GM18502 (cell line): ENCODE measurements around the gene WDR33.

ENCODE experiments used
- ATAC-seq: cut with Tn5 transposase; IDR thresholded peaks from one replicate; pipeline ENCODE4 v1.9.1; 2021; ENCODE audit warnings: mild to moderate bottlenecking; ENCODE audit not compliant: unreplicated experiment, poor library complexity

WDR33 gene

DNA sequence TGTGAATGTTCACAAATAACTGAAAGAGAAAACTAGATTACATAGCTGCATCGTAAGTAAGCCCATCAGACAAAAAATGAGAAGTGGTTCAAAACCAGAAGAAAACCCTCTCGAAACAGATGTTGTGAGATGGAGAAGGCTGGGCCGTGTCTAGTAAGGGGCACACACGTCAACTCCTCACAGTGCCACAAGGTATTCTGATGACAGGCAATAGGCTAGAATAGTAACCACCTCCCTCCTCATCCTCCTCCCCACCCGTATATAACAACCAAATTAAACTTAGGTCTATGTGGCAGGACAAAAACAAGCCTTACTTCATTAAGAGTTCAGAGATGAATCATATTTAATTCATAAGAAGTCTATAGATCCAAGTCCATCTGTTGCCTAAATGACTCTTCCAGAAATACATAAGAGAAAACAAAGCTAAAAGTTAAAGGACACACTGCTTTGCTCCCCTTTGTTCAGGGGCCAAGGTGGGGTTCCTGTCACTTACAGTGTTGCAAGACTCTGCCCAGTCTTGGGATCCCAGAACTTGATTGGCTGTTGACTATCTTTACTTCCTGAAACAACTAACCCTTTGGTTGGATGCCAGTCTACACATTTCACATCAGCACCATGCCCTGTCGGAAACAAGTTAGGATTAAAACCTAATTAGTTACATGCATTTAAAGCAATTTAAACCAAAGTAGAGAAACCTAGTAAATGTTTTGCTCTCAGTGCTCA lies 84.7 kb downstream of the WDR33 start:
- ATAC-seq: no peak

DNA sequence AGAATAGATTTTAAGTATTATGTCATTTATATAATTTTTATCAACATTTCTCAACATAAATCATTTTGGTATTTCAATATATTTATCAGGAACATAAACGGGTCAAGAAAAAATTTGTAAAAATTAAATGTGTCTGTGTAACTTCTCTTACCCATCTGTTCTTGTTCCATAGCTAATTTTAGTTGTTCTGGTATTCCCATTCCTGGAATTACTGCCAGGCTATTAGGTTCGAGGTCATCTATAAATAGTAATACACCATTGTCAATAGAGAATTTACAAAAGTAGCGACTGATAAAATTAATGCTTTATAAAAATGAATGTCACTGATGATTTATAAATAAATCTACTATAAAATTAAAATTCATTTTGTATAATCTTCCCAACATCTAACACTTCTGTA lies 88.2 kb downstream of the WDR33 start:
- no peak for ATAC-seq

DNA sequence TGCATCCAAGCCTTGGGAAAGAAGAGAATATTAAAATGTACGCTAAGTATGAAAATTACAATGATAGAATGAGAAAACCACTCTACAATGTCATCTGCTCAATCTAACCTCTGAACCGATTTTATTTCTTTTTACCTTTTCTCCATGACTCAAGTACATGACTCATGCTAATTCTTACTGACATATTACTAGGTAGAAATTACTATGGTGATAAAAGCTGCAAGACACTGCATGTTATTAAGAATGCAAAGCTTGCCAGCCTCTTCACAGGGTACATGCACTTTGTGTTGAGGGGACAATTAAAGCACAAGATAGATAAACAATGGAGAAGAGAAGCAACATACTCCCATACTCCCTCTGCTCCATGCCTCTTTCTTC lies 89.0 kb downstream of the WDR33 start:
- ATAC-seq: no peak

DNA sequence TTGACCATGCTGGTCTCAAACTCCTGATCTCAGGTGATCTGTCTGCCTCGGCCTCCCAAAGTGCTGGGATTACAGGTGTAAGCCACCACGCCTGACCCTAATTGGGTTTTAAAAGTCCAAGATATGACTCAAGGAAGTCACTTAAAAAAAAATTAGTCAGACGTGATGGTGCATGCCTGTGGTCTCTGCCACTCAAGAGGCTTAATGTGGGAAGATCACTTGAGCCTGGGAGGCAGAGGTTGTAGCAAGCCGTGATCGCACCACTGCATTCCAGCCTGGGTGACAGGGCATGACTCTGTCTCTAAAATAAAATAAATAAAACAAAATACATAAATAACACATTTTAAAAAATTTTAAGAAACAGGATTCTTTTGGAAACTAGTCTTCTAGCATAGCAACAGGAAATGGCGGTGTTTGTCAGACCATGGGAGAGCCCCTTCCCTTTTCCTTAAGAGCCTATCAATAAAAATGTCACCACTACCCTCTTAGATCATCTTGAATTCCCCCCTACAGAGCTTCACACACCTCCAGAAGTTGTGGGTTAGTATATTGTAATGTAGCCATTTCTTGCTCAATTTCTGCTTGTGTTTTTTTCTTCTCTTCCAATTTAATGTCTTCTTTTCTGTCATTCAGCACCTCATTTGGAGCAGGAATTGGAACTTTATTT lies 89.5 kb downstream of the WDR33 start:
- no peak for ATAC-seq

DNA sequence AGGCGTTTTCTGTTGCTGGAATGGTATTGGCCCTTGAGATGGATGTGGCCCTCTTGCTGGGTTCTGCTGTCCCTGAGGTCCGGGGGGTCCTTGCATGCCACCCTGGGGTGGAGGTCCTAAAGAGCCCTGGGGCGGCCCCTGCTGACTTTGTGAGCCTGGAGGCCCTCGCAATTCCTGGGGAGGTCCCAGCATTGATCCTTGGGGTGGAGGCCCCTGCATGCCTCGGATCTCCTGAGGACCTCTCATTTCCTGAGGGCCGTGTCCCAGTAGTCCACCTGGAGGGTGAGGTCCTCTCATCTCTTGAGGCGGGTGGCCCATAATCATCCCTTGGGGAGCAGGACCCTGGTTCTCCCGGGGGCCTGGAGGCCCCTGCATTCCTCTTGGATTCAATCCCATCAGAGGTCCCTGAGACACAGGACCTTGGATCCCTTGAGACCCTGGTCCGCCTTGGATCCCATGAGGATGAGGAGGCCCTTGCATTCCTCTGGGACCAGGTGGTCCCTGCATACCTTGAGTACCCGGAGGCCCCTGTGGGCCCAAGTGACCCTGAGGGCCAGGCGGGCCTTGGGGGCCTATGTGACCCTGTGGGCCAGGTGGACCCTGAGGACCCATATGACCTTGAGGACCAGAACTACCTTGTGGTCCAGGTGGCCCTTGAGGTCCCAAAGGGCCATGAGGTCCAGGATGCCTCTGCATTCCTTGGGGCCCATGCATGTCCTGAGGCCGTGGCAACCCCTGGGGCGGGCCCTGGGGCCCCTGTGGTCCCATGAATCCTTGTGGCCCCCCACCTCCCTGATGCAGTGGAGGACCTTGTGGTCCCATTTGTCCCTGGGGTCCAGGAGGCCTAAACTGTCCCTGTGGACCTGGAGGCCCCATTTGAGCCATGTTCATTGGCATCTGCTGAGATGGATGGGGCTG lies 91.4 kb downstream of the WDR33 start:
- ATAC-seq: no peak

DNA sequence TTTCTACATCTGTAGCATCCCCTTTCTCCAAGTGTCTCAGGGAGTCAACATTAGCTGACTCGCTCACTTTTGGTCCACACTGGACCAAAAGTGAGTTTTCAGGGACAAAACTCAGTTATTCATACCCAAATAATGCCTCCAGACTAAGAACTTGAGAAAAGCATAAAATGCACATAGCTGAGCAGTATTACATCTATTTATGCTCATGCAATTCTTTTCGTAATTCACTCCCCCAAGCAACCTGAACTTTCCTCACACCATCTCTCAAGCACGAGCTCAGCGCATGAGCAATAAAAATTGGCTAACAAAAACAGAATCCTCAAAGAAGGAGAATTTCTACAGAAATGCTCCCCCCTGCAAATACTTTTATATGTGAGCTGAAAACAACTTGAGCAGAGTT lies 92.7 kb downstream of the WDR33 start:
- ATAC-seq: no peak

DNA sequence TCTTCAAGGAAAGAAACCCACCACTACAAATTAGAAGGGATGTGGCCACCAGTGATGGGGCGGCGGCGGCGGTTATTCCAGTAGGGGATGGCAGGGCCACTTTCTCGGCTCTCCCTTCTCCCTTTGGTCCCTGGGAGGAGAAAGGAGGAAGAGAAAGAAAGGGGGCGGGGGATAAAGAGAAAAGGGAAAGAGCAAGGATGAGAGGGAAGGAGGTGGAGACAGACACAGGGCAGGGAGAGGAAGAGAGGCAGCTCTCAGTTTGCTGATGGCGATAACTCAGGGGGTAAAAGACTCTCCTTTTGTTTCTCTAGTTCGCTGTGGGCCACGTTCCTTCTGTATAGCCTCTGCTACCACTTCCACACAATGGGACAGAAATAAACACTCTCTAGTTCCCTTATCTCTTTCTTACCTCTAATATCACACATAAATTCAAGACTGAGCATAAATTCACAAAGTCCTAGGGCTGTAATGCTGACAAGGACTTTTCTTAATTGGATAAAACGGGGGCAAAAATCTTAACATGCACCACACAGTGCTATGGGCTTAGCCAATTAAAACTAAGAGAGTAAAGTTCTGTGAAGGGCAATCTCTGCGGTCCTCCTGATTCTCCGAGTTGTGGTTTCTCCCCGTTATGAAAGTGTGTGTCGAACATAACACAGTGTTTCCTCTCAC lies 95.1 kb downstream of the WDR33 start:
- ATAC-seq: no peak

DNA sequence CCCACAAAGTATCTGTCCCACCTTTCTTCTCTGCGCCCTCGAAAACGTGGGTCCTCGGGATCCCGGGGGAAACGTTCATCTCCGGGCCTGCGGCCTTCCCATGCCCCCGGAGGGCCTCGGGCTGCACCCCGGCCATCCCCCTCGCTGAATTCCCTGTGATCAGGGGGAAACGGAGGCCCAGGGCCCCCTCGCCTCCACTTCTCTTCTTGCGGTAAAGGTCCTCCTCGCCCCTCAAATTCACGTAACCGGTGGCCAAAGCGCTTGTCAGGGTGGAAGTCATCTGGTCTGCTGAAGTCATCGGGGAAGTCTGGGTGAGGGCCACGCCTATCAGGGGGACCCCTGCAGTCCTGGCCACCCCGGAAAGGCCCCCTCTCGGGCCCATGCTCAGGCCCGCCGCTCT lies 97.4 kb downstream of the WDR33 start:
- no peak for ATAC-seq

DNA sequence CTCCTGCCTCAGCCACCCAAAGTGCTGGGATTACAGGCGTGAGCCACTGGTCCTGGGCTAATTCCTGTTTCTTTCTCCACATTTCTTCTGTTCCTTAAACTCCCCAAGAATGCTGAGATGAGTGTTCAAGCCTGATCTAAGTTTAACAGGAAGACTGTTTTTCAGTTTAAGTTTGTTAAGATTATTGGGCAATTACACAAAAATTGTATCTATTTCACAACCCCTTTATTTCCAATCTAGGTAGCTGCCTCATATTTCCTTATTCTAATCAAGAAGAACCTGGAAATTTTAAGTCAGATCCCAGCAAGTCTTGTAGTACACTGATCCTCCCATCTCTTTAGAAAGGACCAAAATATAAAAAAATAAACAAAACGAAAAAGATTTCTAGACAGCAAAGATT lies 98.0 kb downstream of the WDR33 start:
- ATAC-seq: no peak

DNA sequence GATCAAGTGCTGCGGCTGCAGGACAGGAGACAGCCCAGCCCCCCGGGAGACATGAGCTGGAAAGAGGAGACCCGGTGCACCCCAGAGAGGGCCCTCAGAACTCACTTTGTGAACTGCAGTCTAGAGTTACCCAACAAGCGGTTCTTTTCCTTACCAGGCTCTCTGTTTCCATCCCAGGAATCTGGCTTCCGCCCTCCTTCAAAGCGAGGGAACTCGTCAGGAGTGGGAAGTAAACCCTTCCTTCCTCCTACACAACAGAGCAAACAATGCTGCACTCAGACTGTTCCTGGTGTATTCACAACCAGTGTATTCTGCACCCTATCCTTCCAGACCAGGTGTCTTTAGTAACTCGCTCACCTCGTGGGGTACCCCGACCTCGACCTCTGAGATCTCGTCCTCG lies 101.6 kb downstream of the WDR33 start:
- ATAC-seq: no peak

DNA sequence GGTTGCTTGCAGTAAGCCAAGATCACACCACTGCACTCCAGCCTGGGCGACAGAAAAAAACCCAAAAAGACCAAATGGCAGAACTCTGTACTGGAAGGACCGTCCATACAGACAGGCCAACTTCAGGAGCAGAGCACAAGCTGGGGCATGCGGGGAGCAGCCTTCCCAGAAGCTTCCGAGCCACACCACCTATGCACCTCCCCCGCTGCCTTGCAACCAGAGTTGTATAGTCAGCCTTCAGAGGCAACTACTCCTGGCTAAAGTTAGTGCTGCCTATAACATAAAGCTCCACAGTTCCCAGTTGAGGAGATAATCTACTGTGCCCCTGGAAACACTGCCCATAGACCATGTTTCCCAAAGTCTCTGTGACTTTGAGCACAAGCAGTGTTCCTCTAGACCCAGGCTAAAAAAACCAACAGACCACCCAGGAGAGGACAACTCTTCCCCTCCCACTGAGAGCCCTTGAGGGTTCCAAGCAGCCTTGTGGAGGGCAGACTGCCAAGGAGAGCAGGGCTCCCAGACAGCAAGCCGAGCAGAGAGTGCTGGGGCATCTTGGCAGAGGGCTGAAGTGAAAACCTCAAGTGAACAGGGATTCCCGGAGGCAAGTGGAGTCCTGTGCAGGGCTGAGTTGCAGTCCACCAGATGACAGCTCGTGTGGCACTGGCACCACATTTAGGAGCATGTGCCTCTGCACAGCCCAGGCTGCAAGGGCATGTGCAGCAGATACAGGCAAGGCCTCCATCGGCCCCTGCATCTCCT lies 102.9 kb downstream of the WDR33 start:
- no peak for ATAC-seq

DNA sequence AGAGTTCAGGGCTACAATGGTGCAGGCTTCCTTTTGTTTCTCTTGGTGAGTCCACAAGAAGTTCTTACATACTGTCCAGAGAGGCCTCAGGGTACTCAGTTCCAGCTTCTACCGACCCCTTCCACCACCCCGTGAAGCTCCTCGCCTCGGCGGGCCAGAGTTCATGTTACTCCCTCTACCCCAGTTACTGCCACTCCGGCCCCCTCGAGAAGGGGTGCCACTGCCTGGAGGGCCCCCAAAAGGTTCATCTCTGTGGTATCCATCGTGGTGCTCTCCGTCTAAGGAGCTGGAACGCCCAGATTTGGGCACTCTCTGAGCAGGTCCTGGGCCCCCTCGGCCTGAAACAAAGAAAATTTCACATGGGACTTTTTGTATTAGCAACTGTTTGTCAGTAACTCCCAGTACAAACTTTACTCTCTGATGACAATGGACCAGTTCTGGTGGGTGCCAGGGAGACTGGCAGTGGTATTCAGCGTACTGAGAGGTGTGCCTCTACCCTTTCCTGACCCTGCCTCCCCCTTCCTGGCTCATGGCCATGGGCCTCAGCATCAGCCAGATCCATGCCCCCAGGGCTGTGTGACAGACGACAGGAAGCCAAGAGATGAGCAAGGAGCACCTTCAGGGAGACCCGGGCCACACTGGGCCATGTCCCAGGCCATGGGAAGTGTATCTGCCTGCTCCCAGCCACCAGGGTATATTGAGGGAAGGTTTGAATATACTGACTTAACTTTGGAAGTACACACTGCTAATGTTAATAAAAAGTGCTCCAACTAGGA lies 104.6 kb downstream of the WDR33 start:
- ATAC-seq: no peak

DNA sequence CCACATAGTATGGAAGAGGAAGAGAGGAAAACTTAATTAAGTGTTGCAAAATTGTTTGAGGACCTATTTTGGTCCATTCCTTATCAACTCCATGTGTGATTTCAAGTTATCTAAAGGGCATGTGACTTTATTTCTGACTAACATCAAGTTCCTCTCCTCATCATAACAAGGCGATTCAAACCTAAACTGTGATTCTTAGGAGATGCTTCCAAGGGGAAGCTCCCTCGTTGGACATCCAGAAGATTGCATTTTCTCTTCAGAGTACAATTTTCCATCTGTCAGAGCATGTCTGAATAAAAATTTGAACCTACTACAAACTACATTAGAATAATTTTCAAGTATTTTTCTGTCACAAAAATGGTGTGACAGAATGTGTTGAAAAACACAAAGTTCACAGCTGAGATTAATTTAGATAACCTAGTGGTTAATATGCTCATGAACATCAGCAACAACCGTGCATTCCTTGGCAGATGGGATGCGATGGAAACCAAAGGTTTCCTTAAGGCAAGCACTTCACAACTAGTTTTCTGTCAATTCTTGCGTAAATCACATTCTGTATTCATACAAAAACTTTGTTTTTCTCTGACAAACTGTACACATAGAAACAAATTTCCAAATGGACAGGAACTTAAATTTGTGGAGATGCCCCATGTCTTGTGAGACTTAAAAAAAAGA lies 105.4 kb downstream of the WDR33 start:
- no peak for ATAC-seq

DNA sequence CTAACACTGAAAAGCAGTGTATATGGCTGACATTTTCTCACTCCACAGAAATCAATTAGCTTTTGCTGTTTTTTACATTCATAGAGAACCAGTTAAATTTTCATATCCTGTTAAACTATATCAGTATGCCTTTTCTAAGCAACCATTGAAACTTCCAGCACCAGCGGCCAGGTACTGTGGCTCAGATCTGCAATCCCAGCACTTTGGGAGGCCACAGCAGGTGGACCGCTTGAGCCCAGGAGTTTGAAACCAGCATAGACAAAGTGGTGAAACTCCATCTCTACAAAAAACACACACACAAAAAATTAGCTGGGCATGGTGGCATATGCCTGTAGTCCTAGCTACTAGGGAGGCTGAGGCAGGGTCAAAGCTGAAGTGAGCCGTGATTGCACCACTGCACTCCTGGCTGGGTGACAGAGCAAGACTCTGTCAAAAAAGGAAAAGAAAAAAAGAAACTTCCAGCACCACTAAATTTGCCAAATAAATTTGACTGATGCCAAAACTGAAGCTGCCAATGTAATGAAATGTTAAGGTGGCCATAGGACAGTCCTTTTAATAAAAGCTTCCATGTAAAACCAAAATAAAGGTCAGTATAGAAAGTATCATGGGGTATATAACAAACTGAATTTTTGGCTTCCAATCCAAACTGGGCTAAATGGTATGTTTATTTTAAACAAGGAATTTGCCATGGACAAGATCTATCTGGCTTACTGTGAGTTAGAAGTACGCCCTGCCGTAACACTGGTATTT lies 106.2 kb downstream of the WDR33 start:
- no peak for ATAC-seq

DNA sequence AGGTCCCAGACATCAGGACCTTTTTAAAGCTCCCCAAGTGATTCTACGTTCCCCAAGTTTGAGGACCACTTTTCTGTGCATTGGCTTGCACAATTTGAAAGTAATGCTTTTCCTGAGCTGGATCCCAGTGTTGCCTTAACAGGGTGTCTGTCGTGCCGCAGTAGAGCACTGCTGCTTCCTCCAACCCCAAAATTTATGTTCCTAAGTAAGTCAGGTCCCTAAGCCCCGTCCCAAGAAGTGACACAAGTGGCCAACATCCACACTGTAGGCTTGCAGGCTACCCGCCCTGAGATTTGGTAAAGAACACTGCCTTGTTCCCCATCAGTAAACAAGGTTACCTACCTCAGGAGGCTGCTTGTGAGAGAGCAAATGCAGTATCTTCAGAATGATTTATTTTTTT lies 107.7 kb downstream of the WDR33 start:
- no peak for ATAC-seq

DNA sequence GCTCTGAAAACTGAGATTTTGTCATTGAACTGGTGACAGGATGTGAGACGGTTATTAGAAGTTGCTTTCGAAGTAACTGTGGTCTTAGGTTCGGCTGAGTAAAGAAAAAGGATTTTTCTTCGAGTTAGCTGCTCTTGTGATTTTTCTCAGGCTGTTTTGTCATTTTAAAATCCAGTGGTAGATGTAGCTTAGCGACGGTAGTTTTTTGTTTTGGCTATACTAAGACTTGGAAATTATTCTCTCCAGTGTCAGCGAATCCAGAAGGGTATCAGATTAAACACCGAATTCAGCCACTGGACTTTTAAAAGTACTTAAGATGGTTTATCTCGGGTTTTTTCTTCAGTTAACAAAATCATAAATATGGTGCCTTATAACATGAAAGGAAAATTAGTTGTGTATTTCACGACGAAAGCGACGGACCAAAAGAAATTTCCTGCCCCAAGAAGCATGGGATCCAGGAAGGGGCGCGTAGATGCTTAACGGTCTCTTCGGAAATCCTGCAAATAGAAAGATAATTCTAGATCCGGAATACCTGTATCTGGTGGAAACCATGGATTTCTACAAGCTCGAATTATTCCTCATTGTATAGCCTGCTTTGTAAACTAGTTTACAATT lies 108.5 kb downstream of the WDR33 start:
- no peak for ATAC-seq

DNA sequence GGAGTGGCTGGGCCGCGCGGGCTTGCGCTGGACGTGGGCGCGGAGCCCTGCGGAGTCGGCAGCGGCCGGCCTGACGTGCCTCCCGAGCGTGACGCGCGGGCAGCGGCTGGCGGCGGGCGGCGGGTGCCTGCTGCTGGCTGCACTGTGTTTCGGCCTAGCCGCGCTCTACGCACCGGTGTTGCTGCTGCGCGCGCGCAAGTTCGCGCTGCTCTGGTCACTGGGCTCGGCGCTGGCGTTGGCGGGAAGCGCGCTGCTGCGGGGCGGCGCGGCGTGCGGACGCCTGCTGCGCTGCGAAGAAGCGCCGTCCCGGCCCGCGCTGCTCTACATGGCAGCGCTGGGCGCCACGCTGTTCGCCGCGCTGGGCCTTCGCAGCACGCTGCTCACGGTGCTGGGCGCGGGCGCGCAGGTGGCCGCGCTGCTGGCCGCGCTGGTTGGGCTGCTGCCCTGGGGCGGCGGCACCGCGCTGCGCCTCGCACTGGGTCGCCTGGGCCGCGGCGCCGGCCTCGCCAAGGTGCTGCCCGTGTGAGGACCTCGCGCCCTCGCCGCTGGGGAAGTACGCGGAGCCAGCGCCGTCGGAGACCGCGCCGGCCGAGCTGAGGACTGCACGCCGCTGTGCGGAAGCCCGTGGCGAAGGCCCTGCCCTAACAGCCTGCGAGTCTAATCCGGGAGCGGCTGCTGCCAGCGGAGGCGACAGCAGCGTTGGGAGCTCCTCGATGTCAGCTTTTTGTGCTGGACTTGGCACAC lies 109.1 kb downstream of the WDR33 start:
- peak; percentile 47 for ATAC-seq
